HL-60 (cell line): ENCODE data around the gene ATRNL1.

Source experiments
- DNase-seq, 2 experiments: peaks; one replicate each; pipeline ENCODE4 v3.0.0-alpha.2; 2010 to 2020; ENCODE audit warnings: low read depth in 1 of 2, low spot score in 1 of 2
- H3K27ac ChIP-seq: fragments of 250-450 bp; sonication (Bioruptor Pico); replicated peaks from 2 replicates; pipeline ENCODE4 v1.5.1; 2020; ENCODE audit warnings: mild to moderate bottlenecking, moderate library complexity
- H3K27me3 ChIP-seq: fragments of 250-450 bp; sonication (Bioruptor Pico); 2 replicates; pipeline ENCODE4 v1.5.1; 2021; ENCODE audit warnings: mild to moderate bottlenecking, moderate library complexity; ENCODE audit not compliant: insufficient read depth, poor library complexity, severe bottlenecking
- H3K4me3 ChIP-seq: replicated peaks from 2 replicates; pipeline ENCODE4 v1.5.1; 2011; ENCODE audit warnings: mild to moderate bottlenecking, control low read depth, low read length; ENCODE audit not compliant: insufficient read depth
- CTCF ChIP-seq: IDR thresholded peaks from one replicate; pipeline ENCODE4 v1.5.1; 2011; ENCODE audit warnings: low read length, control low read depth, inconsistent platforms; ENCODE audit not compliant: insufficient read depth
- GABPA ChIP-seq: IDR thresholded peaks from 2 replicates; pipeline ENCODE4 v1.6.1; 2012; ENCODE audit warnings: low read depth
- POLR2AphosphoS5 ChIP-seq: IDR thresholded peaks from 2 replicates; pipeline ENCODE4 v1.6.1; 2012; ENCODE audit warnings: low read depth
- REST ChIP-seq: IDR thresholded peaks from 2 replicates; pipeline ENCODE4 v1.6.1; 2012; ENCODE audit warnings: low read depth; ENCODE audit not compliant: insufficient replicate concordance
- SPI1 ChIP-seq: IDR thresholded peaks from 2 replicates; pipeline ENCODE4 v1.6.1; 2012; ENCODE audit warnings: low read depth, mild to moderate bottlenecking, borderline replicate concordance

The ATRNL1 gene

GRCh38 chr10:115953281-115953680 is 860.1 kb downstream of the ATRNL1 start:
- no peak for TF ChIP-seq POLR2AphosphoS5
- TF ChIP-seq CTCF: no peak
- TF ChIP-seq GABPA: no peak
- H3K4me3 ChIP-seq: no peak overlapping the region
- H3K27ac ChIP-seq: no peak overlapping the region

GRCh38 chr10:115953968-115954367 is 860.8 kb downstream of the ATRNL1 start:
- Histone ChIP-seq H3K4me3 (no peak overlapping the region), H3K27me3 (no peaks in the 10 kb centered on the region), H3K27ac (no peak overlapping the region)
- DNase-seq: no peak
- TF ChIP-seq SPI1 (no peak), POLR2AphosphoS5 (no peak), CTCF (no peak), GABPA (no peak), REST (no peak)

More at GRCh38 chr10:115953281-115953680, 860.1 kb downstream of the ATRNL1 start:
- no peak for DNase-seq
- no peaks in the 10 kb centered on the region for H3K27me3 ChIP-seq

- DNase-seq: no peak
- H3K27ac ChIP-seq: no peak overlapping the region
- no peaks in the 10 kb centered on the region for H3K27me3 ChIP-seq
- TF ChIP-seq SPI1 (no peak), POLR2AphosphoS5 (no peak), CTCF (no peak), REST (no peak)
- no peak overlapping the region for H3K4me3 ChIP-seq
Observed at GRCh38 chr10:115956225-115957011, 863.3 kb downstream of the ATRNL1 start.

GRCh38 chr10:115957012-115957399 is 863.8 kb downstream of the ATRNL1 start:
- Histone ChIP-seq H3K4me3 (no peak overlapping the region), H3K27ac (no peak overlapping the region), H3K27me3 (no peaks in the 10 kb centered on the region)
- no peak for TF ChIP-seq POLR2AphosphoS5
- DNase-seq: no peak
